ENCODE data around the gene IMPDH1. TPM values are rescaled to one million over a fixed set of nuclear protein-coding genes. Genes with fewer than 3 reads are reported as not detected.

The IMPDH1 gene
- total and polyA plus RNA-seq, 9 of the 15 experiments (the other 6 are each of a cell fraction or from before 2014, with no cell fraction given) = 0.80 to 118 (median 64.3) TPM

DNA sequence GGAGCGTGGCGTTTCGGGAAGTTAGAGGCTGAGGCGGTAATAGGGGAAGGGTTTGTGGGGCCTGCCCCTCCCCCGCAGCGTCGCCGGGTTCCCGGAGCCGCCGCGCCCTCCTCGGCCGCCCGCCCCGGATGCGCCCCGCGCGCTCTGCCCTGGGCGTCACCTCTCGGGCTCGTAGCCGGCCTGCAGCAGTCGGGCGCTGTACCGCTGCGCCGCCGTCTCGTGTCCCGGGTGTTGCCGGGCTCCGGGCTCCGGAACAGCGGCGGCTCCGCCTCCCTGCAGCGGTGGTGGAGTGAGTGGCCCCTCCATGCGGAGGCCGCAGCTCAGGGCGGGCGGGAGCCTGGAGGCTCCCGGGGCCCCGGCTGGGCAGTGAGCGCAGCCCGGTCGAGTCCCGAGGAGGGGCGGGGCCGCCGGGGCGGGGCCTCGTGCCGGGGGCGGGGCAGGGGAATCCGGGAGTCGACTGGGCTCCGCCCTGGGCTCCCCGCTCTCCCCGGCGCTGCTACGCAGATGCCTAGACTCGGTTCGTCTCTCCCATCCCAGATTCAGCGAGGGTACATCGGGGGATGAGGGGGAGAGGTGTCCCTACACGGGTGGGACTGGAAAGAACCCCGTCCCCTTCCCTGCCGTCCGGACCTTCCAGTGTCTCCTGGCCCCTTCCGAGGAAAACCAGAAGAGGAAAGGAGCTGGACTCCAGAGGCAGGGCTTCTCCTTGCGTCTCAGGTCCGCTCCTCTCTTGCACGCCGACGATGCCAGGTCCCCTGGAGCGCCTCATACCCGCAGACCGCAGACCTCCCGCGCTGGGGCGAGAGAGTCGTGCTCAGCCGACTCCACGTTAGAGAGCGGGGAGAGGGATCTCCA lies at the start of gene IMPDH1 (continued):
- peak; percentile 73; the same call in 1 of the 2 replicates for TF ChIP-seq ZBTB26 (CRISPR knock-in tag; IDR thresholded peaks at IDR 0.05)
- TF ChIP-seq MYC (IDR thresholded peaks at IDR 0.05; ENCODE audit: low read depth, low read length) = peak; percentile 81
- peak; percentile 59; the same call in 1 of the 2 replicates for TF ChIP-seq MYC (CRISPR knock-in tag; IDR thresholded peaks at IDR 0.05; ENCODE audit: borderline replicate concordance, low read depth)
- TF ChIP-seq POLR3A (IDR thresholded peaks at IDR 0.05; ENCODE audit: borderline replicate concordance, extremely low read depth, insufficient read depth, insufficient read length) = no peak
- TF ChIP-seq, protein P1, sequence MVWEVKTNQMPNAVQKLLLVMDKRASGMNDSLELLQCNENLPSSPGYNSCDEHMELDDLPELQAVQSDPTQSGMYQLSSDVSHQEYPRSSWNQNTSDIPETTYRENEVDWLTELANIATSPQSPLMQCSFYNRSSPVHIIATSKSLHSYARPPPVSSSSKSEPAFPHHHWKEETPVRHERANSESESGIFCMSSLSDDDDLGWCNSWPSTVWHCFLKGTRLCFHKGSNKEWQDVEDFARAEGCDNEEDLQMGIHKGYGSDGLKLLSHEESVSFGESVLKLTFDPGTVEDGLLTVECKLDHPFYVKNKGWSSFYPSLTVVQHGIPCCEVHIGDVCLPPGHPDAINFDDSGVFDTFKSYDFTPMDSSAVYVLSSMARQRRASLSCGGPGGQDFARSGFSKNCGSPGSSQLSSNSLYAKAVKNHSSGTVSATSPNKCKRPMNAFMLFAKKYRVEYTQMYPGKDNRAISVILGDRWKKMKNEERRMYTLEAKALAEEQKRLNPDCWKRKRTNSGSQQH (CRISPR knock-in tag; IDR thresholded peaks at IDR 0.05) = 0 out of 2 replicates have a peak, but pooled peaks have one; percentile 44
- TF ChIP-seq NR2F6 (CRISPR knock-in tag; IDR thresholded peaks at IDR 0.05) = no peak
- no peak for TF ChIP-seq SP2 (IDR thresholded peaks at IDR 0.05; ENCODE audit: extremely low read depth, low read depth, low read length, poor library complexity, severe bottlenecking)
- peak; percentile 29; the same call in 1 of the 2 replicates for TF ChIP-seq ZBTB17 (CRISPR knock-in tag; IDR thresholded peaks at IDR 0.05)
- TF ChIP-seq DPF2 (IDR thresholded peaks at IDR 0.05) = 0 out of 2 replicates have a peak, but pooled peaks have one; percentile 13
- TF ChIP-seq SMARCB1 (IDR thresholded peaks at IDR 0.05; ENCODE audit: insufficient read length, low read depth) = no peak
- TF ChIP-seq, protein P2, sequence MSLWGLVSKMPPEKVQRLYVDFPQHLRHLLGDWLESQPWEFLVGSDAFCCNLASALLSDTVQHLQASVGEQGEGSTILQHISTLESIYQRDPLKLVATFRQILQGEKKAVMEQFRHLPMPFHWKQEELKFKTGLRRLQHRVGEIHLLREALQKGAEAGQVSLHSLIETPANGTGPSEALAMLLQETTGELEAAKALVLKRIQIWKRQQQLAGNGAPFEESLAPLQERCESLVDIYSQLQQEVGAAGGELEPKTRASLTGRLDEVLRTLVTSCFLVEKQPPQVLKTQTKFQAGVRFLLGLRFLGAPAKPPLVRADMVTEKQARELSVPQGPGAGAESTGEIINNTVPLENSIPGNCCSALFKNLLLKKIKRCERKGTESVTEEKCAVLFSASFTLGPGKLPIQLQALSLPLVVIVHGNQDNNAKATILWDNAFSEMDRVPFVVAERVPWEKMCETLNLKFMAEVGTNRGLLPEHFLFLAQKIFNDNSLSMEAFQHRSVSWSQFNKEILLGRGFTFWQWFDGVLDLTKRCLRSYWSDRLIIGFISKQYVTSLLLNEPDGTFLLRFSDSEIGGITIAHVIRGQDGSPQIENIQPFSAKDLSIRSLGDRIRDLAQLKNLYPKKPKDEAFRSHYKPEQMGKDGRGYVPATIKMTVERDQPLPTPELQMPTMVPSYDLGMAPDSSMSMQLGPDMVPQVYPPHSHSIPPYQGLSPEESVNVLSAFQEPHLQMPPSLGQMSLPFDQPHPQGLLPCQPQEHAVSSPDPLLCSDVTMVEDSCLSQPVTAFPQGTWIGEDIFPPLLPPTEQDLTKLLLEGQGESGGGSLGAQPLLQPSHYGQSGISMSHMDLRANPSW (CRISPR knock-in tag; IDR thresholded peaks at IDR 0.05) = 0 out of 2 replicates have a peak, but pooled peaks have one; percentile 75
- TF ChIP-seq SIRT6 (IDR thresholded peaks at IDR 0.05; ENCODE audit: low read depth, low read length) = no peak
- TF ChIP-seq, protein P3, sequence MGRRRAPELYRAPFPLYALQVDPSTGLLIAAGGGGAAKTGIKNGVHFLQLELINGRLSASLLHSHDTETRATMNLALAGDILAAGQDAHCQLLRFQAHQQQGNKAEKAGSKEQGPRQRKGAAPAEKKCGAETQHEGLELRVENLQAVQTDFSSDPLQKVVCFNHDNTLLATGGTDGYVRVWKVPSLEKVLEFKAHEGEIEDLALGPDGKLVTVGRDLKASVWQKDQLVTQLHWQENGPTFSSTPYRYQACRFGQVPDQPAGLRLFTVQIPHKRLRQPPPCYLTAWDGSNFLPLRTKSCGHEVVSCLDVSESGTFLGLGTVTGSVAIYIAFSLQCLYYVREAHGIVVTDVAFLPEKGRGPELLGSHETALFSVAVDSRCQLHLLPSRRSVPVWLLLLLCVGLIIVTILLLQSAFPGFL (CRISPR knock-in tag; IDR thresholded peaks at IDR 0.05) = no peak
- TF ChIP-seq POLR2B (IDR thresholded peaks at IDR 0.05; ENCODE audit: low read depth, partially characterized antibody) = peak; percentile 57
- peak; percentile 85 for TF ChIP-seq FUS (optimal IDR thresholded peaks at IDR 0.05; ENCODE audit: low read depth, low read length)
- TF ChIP-seq, protein P4, sequence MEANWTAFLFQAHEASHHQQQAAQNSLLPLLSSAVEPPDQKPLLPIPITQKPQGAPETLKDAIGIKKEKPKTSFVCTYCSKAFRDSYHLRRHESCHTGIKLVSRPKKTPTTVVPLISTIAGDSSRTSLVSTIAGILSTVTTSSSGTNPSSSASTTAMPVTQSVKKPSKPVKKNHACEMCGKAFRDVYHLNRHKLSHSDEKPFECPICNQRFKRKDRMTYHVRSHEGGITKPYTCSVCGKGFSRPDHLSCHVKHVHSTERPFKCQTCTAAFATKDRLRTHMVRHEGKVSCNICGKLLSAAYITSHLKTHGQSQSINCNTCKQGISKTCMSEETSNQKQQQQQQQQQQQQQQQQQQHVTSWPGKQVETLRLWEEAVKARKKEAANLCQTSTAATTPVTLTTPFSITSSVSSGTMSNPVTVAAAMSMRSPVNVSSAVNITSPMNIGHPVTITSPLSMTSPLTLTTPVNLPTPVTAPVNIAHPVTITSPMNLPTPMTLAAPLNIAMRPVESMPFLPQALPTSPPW (CRISPR knock-in tag; IDR thresholded peaks at IDR 0.05) = peak; percentile 81
- no peak for TF ChIP-seq POLR3G (IDR thresholded peaks at IDR 0.05; ENCODE audit: extremely low read depth, insufficient read length, insufficient replicate concordance)
